Central memory CD8-positive, alpha-beta T cell (primary cell): ENCODE results near the gene ANKRD28.
"Not testable (repeated sequence)": the region's sequence is repeated elsewhere in the genome, so short reads cannot be mapped to it uniquely, and the experiment has no call there.

Source experiments
- ATAC-seq: fragments of 150-1000 bp; cut with Tn5 transposase; replicated peaks from 2 replicates; pipeline ENCODE4 v1.10.0; 2022; ENCODE audit warnings: mild to moderate bottlenecking, moderate FRiP score, moderate number of reproducible peaks; ENCODE audit not compliant: poor library complexity, severe bottlenecking; ENCODE audit errors: extremely low read depth
- DNase-seq, 2 donors: peaks; one replicate each; pipeline ENCODE4 v3.0.0; 2021; ENCODE audit warnings: low spot score in 2 of 2
- H3K27ac Mint-ChIP-seq: one replicate; pipeline ENCODE4 v1.8.0; 2022; ENCODE audit warnings: low read depth, mild to moderate bottlenecking, moderate library complexity, mixed read lengths
- H3K27me3 Mint-ChIP-seq: one replicate; pipeline ENCODE4 v1.8.0; 2022; ENCODE audit warnings: mixed read lengths
- H3K36me3 Mint-ChIP-seq: one replicate; pipeline ENCODE4 v1.8.0; 2022; ENCODE audit warnings: mild to moderate bottlenecking, moderate library complexity, mixed read lengths; ENCODE audit not compliant: insufficient read depth
- H3K4me1 Mint-ChIP-seq: one replicate; pipeline ENCODE4 v1.8.0; 2022; ENCODE audit warnings: mixed read lengths
- H3K4me3 Mint-ChIP-seq: one replicate; pipeline ENCODE4 v1.8.0; 2022; ENCODE audit warnings: mild to moderate bottlenecking, moderate library complexity, mixed read lengths
- H3K9me3 Mint-ChIP-seq: one replicate; pipeline ENCODE4 v1.8.0; 2022; ENCODE audit warnings: mixed read lengths

Gene ANKRD28

GRCh38 chr3:15781637-15782402 lies 16.0 kb downstream of the ANKRD28 start:
- peaks cover 30% of the 10 kb centered on the region for H3K4me1 Mint-ChIP-seq
- no peak for DNase-seq
- H3K4me3 Mint-ChIP-seq = no peak overlapping the region
- no peaks in the 10 kb centered on the region for H3K9me3 Mint-ChIP-seq
- no peak for ATAC-seq
- H3K27ac Mint-ChIP-seq = no peak overlapping the region
- no peaks in the 10 kb centered on the region for H3K27me3 Mint-ChIP-seq
- H3K36me3 Mint-ChIP-seq = peaks cover 2% of the 10 kb centered on the region

- Mint-ChIP-seq H3K4me3 (no peak overlapping the region), H3K27ac (no peak overlapping the region), H3K4me1 (peaks cover 34% of the 10 kb centered on the region), H3K36me3 (peaks cover 2% of the 10 kb centered on the region), H3K9me3 (no peaks in the 10 kb centered on the region), H3K27me3 (no peaks in the 10 kb centered on the region)
- no peak for ATAC-seq
- DNase-seq = no peak
These were observed 16.6 kb downstream of the ANKRD28 start for GRCh38 chr3:15781131-15781530.

- H3K27me3 Mint-ChIP-seq = no peaks in the 10 kb centered on the region
- H3K27ac Mint-ChIP-seq = no peak overlapping the region
- H3K4me3 Mint-ChIP-seq = no peak overlapping the region
- H3K36me3 Mint-ChIP-seq = peaks cover 2% of the 10 kb centered on the region
- ATAC-seq = no peak
- H3K9me3 Mint-ChIP-seq = no peaks in the 10 kb centered on the region
- H3K4me1 Mint-ChIP-seq = peaks cover 25% of the 10 kb centered on the region
- DNase-seq = no peak
These were observed 18.7 kb downstream of the ANKRD28 start for GRCh38 chr3:15779111-15779510.

GRCh38 chr3:15778332-15778858 lies 19.4 kb downstream of the ANKRD28 start:
- Mint-ChIP-seq H3K36me3 (peaks cover 2% of the 10 kb centered on the region), H3K27me3 (no peaks in the 10 kb centered on the region), H3K27ac (no peak overlapping the region), H3K4me3 (no peak overlapping the region), H3K4me1 (peaks cover 18% of the 10 kb centered on the region), H3K9me3 (no peaks in the 10 kb centered on the region)
- DNase-seq (no peak), ATAC-seq (no peak)

GRCh38 chr3:15774931-15775560 lies 22.7 kb downstream of the ANKRD28 start:
- not testable (repeated sequence) for H3K27ac Mint-ChIP-seq, DNase-seq, H3K4me3 Mint-ChIP-seq, H3K9me3 Mint-ChIP-seq, H3K27me3 Mint-ChIP-seq, H3K36me3 Mint-ChIP-seq, ATAC-seq
- peaks cover 22% of the 10 kb centered on the region for H3K4me1 Mint-ChIP-seq

- peaks cover 15% of the 10 kb centered on the region for H3K4me1 Mint-ChIP-seq
- H3K27me3 Mint-ChIP-seq = no peaks in the 10 kb centered on the region
- H3K36me3 Mint-ChIP-seq = peaks cover 5% of the 10 kb centered on the region
- ATAC-seq (no peak), DNase-seq (no peak)
- no peak overlapping the region for H3K4me3 Mint-ChIP-seq
- H3K9me3 Mint-ChIP-seq = no peaks in the 10 kb centered on the region
- H3K27ac Mint-ChIP-seq = no peak overlapping the region
These were observed 26.3 kb downstream of the ANKRD28 start for GRCh38 chr3:15771444-15771843.

- Mint-ChIP-seq H3K27ac (no peak overlapping the region), H3K4me3 (no peak overlapping the region), H3K9me3 (no peaks in the 10 kb centered on the region), H3K36me3 (peaks cover 5% of the 10 kb centered on the region), H3K27me3 (no peaks in the 10 kb centered on the region), H3K4me1 (peaks cover 11% of the 10 kb centered on the region)
- DNase-seq (no peak), ATAC-seq (no peak)
These were observed 28.4 kb downstream of the ANKRD28 start for GRCh38 chr3:15769256-15769915.

GRCh38 chr3:15768421-15769255 lies 29.1 kb downstream of the ANKRD28 start:
- ATAC-seq (no peak), DNase-seq (no peak)
- Mint-ChIP-seq H3K36me3 (peaks cover 7% of the 10 kb centered on the region), H3K27me3 (no peaks in the 10 kb centered on the region), H3K4me3 (no peak overlapping the region), H3K4me1 (peaks cover 11% of the 10 kb centered on the region), H3K27ac (no peak overlapping the region), H3K9me3 (no peaks in the 10 kb centered on the region)

- DNase-seq = no peak
- H3K4me1 Mint-ChIP-seq = peaks cover 11% of the 10 kb centered on the region
- H3K36me3 Mint-ChIP-seq = peaks cover 6% of the 10 kb centered on the region
- no peak for ATAC-seq
- no peaks in the 10 kb centered on the region for H3K27me3 Mint-ChIP-seq
- no peak overlapping the region for H3K27ac Mint-ChIP-seq
- no peaks in the 10 kb centered on the region for H3K9me3 Mint-ChIP-seq
- no peak overlapping the region for H3K4me3 Mint-ChIP-seq
These were observed 31.4 kb downstream of the ANKRD28 start for GRCh38 chr3:15766406-15766805.

GRCh38 chr3:15758295-15758694 lies 39.5 kb downstream of the ANKRD28 start:
- DNase-seq (no peak), ATAC-seq (no peak)
- H3K9me3 Mint-ChIP-seq = no peaks in the 10 kb centered on the region
- H3K27ac Mint-ChIP-seq = no peak overlapping the region
- H3K27me3 Mint-ChIP-seq = no peaks in the 10 kb centered on the region
- H3K4me3 Mint-ChIP-seq = no peak overlapping the region
- H3K4me1 Mint-ChIP-seq = peaks cover 7% of the 10 kb centered on the region
- peaks cover 3% of the 10 kb centered on the region for H3K36me3 Mint-ChIP-seq

- Mint-ChIP-seq H3K27ac (no peak overlapping the region), H3K9me3 (no peaks in the 10 kb centered on the region), H3K36me3 (peaks cover 3% of the 10 kb centered on the region), H3K4me3 (no peak overlapping the region), H3K4me1 (peaks cover 7% of the 10 kb centered on the region), H3K27me3 (no peaks in the 10 kb centered on the region)
- no peak for ATAC-seq
- no peak for DNase-seq
These were observed 40.0 kb downstream of the ANKRD28 start for GRCh38 chr3:15757824-15758223.

GRCh38 chr3:15756505-15756904 lies 41.3 kb downstream of the ANKRD28 start:
- Mint-ChIP-seq H3K4me1 (peaks cover 7% of the 10 kb centered on the region), H3K27me3 (no peaks in the 10 kb centered on the region), H3K4me3 (no peak overlapping the region), H3K36me3 (peaks cover 3% of the 10 kb centered on the region), H3K27ac (no peak overlapping the region), H3K9me3 (no peaks in the 10 kb centered on the region)
- ATAC-seq = no peak
- DNase-seq = no peak
